Measurements from ENCODE around the gene CDKL4.
"Not testable (repeated sequence)": the region's sequence is repeated elsewhere in the genome, so short reads cannot be mapped to it uniquely, and the experiment has no call there.

CDKL4 gene

GRCh38 chr2:39228413-39229209 lies 15.2 kb downstream of the CDKL4 start:
- peak; percentile 25 for DNase-seq (ENCODE audit: low spot score)

GRCh38 chr2:39227628-39228412 lies 15.9 kb downstream of the CDKL4 start:
- DNase-seq (ENCODE audit: low spot score), result peak; percentile 71

GRCh38 chr2:39225567-39225966 lies 18.2 kb downstream of the CDKL4 start:
- no peak for DNase-seq (ENCODE audit: low spot score)

GRCh38 chr2:39223909-39224308 lies 19.9 kb downstream of the CDKL4 start:
- DNase-seq (ENCODE audit: low spot score), result no peak

GRCh38 chr2:39221459-39221858 lies 22.3 kb downstream of the CDKL4 start:
- DNase-seq (ENCODE audit: low spot score), result no peak

- DNase-seq (ENCODE audit: low spot score), result no peak
These were observed 23.6 kb downstream of the CDKL4 start for GRCh38 chr2:39220136-39220535.

- DNase-seq (ENCODE audit: low spot score), result no peak
These were observed 25.4 kb downstream of the CDKL4 start for GRCh38 chr2:39218391-39218790.

- no peak for DNase-seq (ENCODE audit: low spot score)
These were observed 26.6 kb downstream of the CDKL4 start for GRCh38 chr2:39217192-39217550.

- DNase-seq (ENCODE audit: low spot score), result no peak
These were observed 27.2 kb downstream of the CDKL4 start for GRCh38 chr2:39216346-39217191.

- no peak for DNase-seq (ENCODE audit: low spot score)
These were observed 28.2 kb downstream of the CDKL4 start for GRCh38 chr2:39215545-39215944.

GRCh38 chr2:39213015-39213414 lies 30.8 kb downstream of the CDKL4 start:
- no peak for DNase-seq (ENCODE audit: low spot score)

- DNase-seq (ENCODE audit: low spot score), result no peak
These were observed 32.9 kb downstream of the CDKL4 start for GRCh38 chr2:39210846-39211245.

- no peak for DNase-seq (ENCODE audit: low spot score)
These were observed 40.4 kb downstream of the CDKL4 start for GRCh38 chr2:39203382-39203781.

GRCh38 chr2:39202639-39203369 lies 41.0 kb downstream of the CDKL4 start:
- DNase-seq (ENCODE audit: low spot score), result peak; percentile 29

- not testable (repeated sequence) for DNase-seq (ENCODE audit: low spot score)
These were observed 46.8 kb downstream of the CDKL4 start for GRCh38 chr2:39197003-39197402.

- no peak for DNase-seq (ENCODE audit: low spot score)
These were observed 49.1 kb downstream of the CDKL4 start for GRCh38 chr2:39194686-39195085.

GRCh38 chr2:39188960-39189494 lies 54.7 kb downstream of the CDKL4 start:
- DNase-seq (ENCODE audit: low spot score), result no peak

- DNase-seq (ENCODE audit: low spot score), result no peak
These were observed 60.1 kb downstream of the CDKL4 start for GRCh38 chr2:39183673-39184072.

- no peak for DNase-seq (ENCODE audit: low spot score)
These were observed 62.5 kb downstream of the CDKL4 start for GRCh38 chr2:39181297-39181696.

GRCh38 chr2:39179974-39180960 lies 63.5 kb downstream of the CDKL4 start:
- no peak for DNase-seq (ENCODE audit: low spot score)
